ENCODE measurements around the gene PAIP1.
"Not testable (repeated sequence)": the region's sequence is repeated elsewhere in the genome, so short reads cannot be mapped to it uniquely, and the experiment has no call there.

The PAIP1 gene

GRCh38 chr5:43583724-43584123 lies 26.8 kb upstream of the PAIP1 start:
- POLR2A ChIA-PET: no interaction called here
- CTCF ChIA-PET: interaction anchor here (1.0 kb wide), 1 partner anchor 17 kb away, joined by 4 read pairs; no protein-coding TSS in a partner anchor
- TF ChIP-seq CTCF (IDR thresholded peaks at IDR 0.05; ENCODE audit: control extremely low read depth, extremely low read depth, low read depth, missing control alignments): no peak
- no peak for DNase-seq (ENCODE audit: extremely low spot score)

GRCh38 chr5:43582082-43583005 lies 25.5 kb upstream of the PAIP1 start:
- DNase-seq (ENCODE audit: extremely low spot score): no peak
- POLR2A ChIA-PET: no interaction called here
- TF ChIP-seq CTCF (IDR thresholded peaks at IDR 0.05; ENCODE audit: control extremely low read depth, extremely low read depth, low read depth, missing control alignments): no peak
- CTCF ChIA-PET: no interaction called here

- CTCF ChIA-PET: no interaction called here
- POLR2A ChIA-PET: no interaction called here
- no peak for TF ChIP-seq CTCF (IDR thresholded peaks at IDR 0.05; ENCODE audit: control extremely low read depth, extremely low read depth, low read depth, missing control alignments)
- DNase-seq (ENCODE audit: extremely low spot score): no peak
These were observed 24.5 kb upstream of the PAIP1 start for GRCh38 chr5:43581398-43581797.

- CTCF ChIA-PET: interaction anchor here (1.1 to 1.4 kb wide), 2 partner anchors 9 to 50 kb away, joined by 3 to 4 read pairs; no protein-coding TSS in a partner anchor
These were observed 23.7 kb upstream of the PAIP1 start for GRCh38 chr5:43580402-43581210.

GRCh38 chr5:43573058-43573457 lies 16.2 kb upstream of the PAIP1 start:
- CTCF ChIA-PET: interaction anchor here (1.5 kb wide), 1 partner anchor 27 kb away, joined by 3 read pairs; no protein-coding TSS in a partner anchor
- POLR2A ChIA-PET: no interaction called here
- TF ChIP-seq CTCF (IDR thresholded peaks at IDR 0.05; ENCODE audit: control extremely low read depth, extremely low read depth, low read depth, missing control alignments): no peak
- DNase-seq (ENCODE audit: extremely low spot score): no peak

More at GRCh38 chr5:43580402-43581210, 23.7 kb upstream of the PAIP1 start:
- DNase-seq (ENCODE audit: extremely low spot score); POLR2A ChIA-PET: not testable (repeated sequence)

GRCh38 chr5:43572357-43572756 lies 15.5 kb upstream of the PAIP1 start:
- no peak for TF ChIP-seq CTCF (IDR thresholded peaks at IDR 0.05; ENCODE audit: control extremely low read depth, extremely low read depth, low read depth, missing control alignments)
- ChIA-PET POLR2A (no interaction called here), CTCF (no interaction called here)
- DNase-seq (ENCODE audit: extremely low spot score): no peak
